GM08714 (cell line): ENCODE results near the gene YBX2.

Experiments
- H3K4me3 ChIP-seq: fragments of 200-500 bp; sonication (Bioruptor generic); 2 replicates; pipeline ENCODE4 v1.5.1; 2014; ENCODE audit warnings: mild to moderate bottlenecking, low read length, inconsistent platforms
- ZNF274 ChIP-seq: IDR thresholded peaks from 2 replicates; pipeline ENCODE4 v1.6.1; 2012; ENCODE audit warnings: mild to moderate bottlenecking, low read depth, low read length

The YBX2 gene

DNA sequence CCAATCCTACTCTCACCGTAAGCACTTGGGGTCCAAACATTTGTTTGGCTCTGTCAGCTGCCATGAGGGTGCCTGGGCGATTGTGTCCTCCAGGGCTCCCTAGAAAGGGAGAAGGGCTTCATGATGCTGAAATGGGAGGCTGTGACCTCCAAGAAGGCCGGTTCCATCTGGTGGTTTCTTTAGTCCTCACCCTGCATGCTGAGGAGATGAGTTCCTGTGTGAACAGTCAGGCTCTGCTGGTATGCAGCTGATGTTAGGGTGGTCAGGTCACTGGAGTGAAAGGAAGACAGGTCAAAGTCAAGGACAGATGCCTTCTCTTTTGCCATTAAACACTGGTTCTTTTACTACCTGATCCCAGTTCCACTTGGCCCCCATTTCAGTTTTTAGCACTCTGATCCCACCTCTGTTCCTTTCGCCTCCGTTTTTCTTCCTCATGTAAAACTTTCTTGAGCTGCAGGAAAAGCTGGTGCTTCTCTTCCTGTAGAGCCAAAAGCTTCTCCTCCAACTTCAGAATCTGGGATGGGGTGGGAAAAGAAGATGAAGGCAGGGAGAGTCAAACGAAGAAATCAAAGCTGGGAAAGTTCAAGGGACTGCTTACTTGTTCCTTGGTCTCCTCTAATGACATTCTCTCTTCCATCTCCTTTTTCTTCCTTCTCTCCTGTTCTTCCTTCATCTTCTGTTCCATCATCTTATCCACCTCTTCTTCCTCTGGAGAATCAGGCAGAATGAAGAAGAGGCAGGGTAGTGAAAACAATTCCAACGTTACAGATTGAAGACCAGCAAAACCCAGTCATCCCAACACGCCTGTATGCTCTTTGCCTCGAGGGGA, 19.7 kb upstream of the YBX2 start:
- peak overlapping the region; percentile 79 for H3K4me3 ChIP-seq

DNA sequence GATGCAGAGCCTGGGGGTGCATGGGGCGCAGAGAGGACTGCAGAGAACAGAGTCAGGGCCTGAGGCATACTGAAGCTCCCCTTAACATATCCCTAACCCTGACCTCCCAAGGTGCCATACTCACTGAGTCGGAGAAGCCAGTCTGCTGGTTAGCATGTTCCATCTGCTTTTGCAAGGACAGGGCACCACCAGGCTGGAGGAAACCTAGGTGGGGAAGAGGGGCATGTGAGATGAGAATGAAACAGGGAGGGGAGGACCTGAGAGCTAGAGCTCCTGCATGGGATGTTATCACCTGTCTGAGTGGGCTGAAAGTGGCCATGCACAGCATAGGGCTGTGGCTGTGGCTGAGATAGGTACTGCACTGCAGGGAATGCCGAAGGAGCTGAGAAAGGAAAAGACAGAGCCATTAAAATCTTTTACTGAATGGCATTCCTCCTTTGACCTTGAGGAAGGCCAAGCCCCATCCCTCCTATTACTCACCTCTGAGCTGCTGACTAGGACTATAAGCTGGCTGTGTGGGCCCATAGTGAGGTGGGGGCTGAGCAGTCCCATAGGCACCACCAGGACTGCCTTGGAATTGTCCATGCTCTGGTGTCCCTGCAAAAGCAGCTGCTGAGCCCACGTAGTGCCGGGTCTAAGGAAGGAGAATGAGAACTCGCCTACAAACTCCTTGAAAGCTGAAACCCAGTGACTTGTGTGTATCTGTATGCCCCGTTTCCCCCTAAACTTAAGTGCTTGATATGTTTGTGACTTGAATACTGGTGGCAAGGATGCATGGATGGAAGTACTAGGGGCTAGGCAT, 18.9 kb upstream of the YBX2 start:
- H3K4me3 ChIP-seq: no peak overlapping the region
- no peak for TF ChIP-seq ZNF274

More for the DNA sequence above, 19.7 kb upstream of the YBX2 start:
- TF ChIP-seq ZNF274: no peak

GRCh38 chr17:7312432-7313087, 18.1 kb upstream of the YBX2 start:
- H3K4me3 ChIP-seq: no peak overlapping the region
- TF ChIP-seq ZNF274: no peak

- H3K4me3 ChIP-seq: no peak overlapping the region
- no peak for TF ChIP-seq ZNF274
Measured at GRCh38 chr17:7311110-7311705, 16.8 kb upstream of the YBX2 start.

DNA sequence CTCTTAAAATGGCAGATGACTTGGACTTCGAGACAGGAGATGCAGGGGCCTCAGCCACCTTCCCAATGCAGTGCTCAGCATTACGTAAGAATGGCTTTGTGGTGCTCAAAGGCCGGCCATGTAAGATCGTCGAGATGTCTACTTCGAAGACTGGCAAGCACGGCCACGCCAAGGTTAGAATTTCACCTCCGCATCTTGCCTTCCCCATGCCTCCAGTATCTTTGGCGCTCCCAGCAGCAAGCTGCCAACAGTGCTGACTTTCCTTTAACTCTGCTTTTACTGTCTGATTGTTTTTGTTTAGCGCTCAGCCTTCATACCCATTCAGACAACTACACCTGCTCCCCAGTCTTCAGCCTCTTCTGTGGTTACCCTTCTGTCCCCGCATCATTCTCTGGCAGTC, 15.2 kb upstream of the YBX2 start:
- peak overlapping the region; percentile 94 for H3K4me3 ChIP-seq
- no peak for TF ChIP-seq ZNF274

DNA sequence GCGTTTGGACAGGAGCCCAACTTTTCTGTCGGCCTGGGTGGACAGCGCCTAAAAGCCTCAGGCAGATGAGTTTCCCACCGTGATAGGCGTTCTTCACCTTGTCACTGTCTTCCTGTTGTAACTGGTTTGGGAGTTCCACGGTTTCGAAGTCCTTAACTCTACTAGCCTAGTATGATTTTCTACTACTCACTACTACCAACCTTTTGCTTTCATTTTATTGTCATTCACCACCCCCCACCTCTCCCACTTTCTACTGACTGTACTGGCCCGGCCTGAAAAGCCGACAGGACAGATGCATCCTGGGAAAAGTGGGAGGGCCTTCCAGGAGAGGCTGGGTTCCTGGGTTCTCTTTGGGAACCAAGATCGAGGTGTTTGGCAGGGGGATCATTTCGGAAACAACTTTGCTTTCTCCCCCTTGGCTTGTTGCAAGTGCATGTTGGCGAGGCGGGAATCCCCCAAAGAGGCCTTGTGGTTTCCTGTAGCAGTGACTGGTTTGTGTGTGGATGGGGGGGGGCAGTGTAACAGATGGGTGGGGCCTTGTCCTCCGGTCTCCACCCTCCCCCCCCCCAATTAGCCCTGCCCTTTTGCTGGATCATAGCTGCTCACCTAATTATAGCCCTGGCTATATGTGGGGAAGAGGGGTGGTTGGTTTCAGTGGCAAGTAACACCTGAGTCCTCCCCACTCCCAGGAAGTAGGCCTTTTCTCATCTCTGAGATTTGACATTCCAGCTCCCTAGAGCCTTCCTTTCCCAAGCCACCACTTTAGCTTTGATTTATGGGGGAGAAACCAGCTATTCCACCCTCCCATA, 14.4 kb upstream of the YBX2 start:
- H3K4me3 ChIP-seq: peak overlapping the region; percentile 94
- TF ChIP-seq ZNF274: no peak

- no peak for TF ChIP-seq ZNF274
- peak overlapping the region; percentile 94 for H3K4me3 ChIP-seq
Measured at GRCh38 chr17:7307686-7308624, 13.5 kb upstream of the YBX2 start.

DNA sequence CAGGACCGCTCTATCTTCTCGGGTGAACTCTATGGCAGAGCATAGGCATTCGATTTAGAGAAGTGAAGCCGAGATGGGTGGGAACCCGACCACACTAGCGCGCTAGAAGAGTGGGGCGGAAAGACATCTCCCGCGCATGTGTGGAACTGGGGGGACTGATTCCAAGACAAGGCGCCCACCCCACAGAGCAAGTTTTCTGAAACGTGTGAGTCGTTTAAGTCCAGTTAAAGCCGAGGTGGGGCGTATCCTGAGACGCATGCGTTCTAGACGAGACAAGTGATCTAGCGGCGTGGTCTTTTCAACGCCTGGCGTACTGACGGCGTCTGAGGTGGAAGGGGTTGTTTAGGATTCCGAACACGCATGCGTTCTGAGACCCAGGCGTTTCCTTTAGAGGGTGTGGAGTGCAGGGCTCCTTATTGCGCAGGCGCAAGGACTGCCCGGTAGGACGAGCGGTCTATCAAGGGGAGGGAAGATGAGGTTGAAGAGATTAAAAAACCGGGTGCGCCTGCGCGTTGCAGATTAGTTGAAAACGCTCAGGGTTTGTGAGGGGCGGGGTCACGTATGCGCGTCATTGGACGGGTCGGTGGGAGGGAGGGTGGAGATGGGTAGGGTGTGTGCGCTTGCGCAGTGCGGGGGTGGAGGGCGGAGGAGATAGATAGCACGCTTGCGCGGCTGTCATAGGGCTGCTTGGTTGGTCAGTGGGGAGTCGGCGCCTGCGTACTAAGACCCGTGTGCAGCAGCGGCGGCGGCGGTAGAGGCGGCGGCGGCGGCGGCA, 12.7 kb upstream of the YBX2 start, which contains the start of gene EIF5A:
Gene EIF5A (plus strand): TSS at position 718 of the 775 bp plus-strand sequence. CDS start 2,008 bp downstream, outside the sequence.
- no peak for TF ChIP-seq ZNF274

DNA sequence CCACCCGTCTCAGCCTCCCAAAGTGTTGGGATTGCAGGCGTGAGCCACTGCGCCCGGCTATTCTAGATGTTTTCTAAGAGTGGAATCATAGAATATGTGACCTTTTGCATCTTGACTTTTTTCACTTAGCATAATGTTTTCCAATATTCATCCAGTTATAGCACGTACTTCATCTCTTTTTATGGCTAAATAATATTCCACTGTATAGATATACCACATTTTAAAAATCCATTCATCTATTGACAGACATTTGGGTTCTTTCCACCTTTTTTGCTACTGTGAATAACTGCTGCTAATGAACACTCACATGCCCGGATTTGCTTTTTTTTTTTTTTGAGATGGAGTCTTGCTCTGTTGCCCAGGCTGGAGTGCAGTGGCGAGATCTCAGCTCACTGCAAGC, 9.7 kb upstream of the YBX2 start:
- H3K4me3 ChIP-seq: no peak overlapping the region
- TF ChIP-seq ZNF274: no peak

More for the DNA sequence above, 12.7 kb upstream of the YBX2 start, which contains the start of gene EIF5A:
- peak within 1 kb of the TSS; percentile 94 for H3K4me3 ChIP-seq

- H3K4me3 ChIP-seq: no peak overlapping the region
- TF ChIP-seq ZNF274: no peak
Measured at GRCh38 chr17:7296189-7296861, 1.9 kb upstream of the YBX2 start.

- TF ChIP-seq ZNF274: no peak
- H3K4me3 ChIP-seq: peak overlapping the region; percentile 49; the same call in 1 of the 2 replicates
Measured at GRCh38 chr17:7295230-7296180, 1.1 kb upstream of the YBX2 start.
